Measurements from ENCODE around the gene IL15RA. TPM values are rescaled to one million over a fixed set of nuclear protein-coding genes. Genes with fewer than 3 reads are reported as not detected.
"Not testable (repeated sequence)": the region's sequence is repeated elsewhere in the genome, so short reads cannot be mapped to it uniquely, and the experiment has no call there.

Gene IL15RA
- total RNA-seq, 4 donors from 2014 or later: 19.4 to 38.0 (median 34.9) TPM

GRCh38 chr10:6005856-6006395, 28.6 kb upstream of the IL15RA start:
- no peaks in the 10 kb centered on the region for H3K4me1 ChIP-seq
- no peak for DNase-seq
- TF ChIP-seq, protein P1, sequence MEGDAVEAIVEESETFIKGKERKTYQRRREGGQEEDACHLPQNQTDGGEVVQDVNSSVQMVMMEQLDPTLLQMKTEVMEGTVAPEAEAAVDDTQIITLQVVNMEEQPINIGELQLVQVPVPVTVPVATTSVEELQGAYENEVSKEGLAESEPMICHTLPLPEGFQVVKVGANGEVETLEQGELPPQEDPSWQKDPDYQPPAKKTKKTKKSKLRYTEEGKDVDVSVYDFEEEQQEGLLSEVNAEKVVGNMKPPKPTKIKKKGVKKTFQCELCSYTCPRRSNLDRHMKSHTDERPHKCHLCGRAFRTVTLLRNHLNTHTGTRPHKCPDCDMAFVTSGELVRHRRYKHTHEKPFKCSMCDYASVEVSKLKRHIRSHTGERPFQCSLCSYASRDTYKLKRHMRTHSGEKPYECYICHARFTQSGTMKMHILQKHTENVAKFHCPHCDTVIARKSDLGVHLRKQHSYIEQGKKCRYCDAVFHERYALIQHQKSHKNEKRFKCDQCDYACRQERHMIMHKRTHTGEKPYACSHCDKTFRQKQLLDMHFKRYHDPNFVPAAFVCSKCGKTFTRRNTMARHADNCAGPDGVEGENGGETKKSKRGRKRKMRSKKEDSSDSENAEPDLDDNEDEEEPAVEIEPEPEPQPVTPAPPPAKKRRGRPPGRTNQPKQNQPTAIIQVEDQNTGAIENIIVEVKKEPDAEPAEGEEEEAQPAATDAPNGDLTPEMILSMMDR (IDR thresholded peaks at IDR 0.05): no peak
- TF ChIP-seq POLR2A (IDR thresholded peaks at IDR 0.05): no peak
- no peak overlapping the region for H3K4me3 ChIP-seq
- no peaks in the 10 kb centered on the region for H3K9me3 ChIP-seq
- no peaks in the 10 kb centered on the region for H3K27me3 ChIP-seq
- H3K27ac ChIP-seq: no peak overlapping the region
- H3K36me3 ChIP-seq: no peaks in the 10 kb centered on the region

GRCh38 chr10:6005161-6005804, 27.9 kb upstream of the IL15RA start:
- DNase-seq, H3K27ac ChIP-seq, H3K9me3 ChIP-seq, H3K4me3 ChIP-seq, H3K36me3 ChIP-seq, H3K27me3 ChIP-seq, H3K4me1 ChIP-seq: not testable (repeated sequence)

DNA sequence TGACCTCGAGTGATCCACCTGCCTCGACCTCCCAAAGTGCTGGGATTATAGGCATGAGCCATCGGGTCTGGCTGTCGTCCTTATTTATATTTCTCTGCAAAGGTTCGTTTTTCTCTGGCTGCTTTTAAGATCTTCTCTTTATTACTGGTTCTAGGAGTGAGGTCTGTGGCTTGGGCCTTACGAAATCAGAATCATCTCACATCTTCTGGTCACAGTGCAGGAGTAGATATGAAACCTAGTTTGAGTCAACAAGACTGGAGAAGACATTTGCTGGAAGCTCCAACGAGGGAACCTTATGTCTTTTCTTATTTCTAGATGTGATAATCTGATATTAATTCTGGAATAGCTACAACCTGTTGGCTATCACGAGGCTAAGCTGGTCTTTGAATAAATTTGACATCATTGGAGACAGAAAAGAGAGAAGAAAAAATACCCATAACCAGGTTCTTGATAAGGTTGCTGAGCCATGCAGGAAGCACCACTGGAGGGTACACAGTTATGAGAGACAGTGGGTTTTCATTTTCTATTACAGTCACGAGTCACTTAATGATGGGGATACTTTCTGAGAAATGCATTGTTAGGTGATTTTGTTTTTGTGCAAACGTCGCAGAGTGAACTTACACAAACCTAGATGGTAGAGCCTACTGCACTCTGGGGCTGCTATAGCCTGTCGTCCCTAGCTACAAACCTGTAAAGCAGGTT, 25.6 kb upstream of the IL15RA start:
- no peaks in the 10 kb centered on the region for H3K27me3 ChIP-seq
- H3K27ac ChIP-seq: no peak overlapping the region
- H3K4me3 ChIP-seq: no peak overlapping the region
- no peak for DNase-seq
- H3K9me3 ChIP-seq: no peaks in the 10 kb centered on the region
- H3K36me3 ChIP-seq: no peaks in the 10 kb centered on the region
- no peaks in the 10 kb centered on the region for H3K4me1 ChIP-seq
- TF ChIP-seq, protein P1 (IDR thresholded peaks at IDR 0.05): no peak
- no peak for TF ChIP-seq POLR2A (IDR thresholded peaks at IDR 0.05)

- H3K36me3 ChIP-seq: no peaks in the 10 kb centered on the region
- TF ChIP-seq, protein P1 (IDR thresholded peaks at IDR 0.05): no peak
- TF ChIP-seq POLR2A (IDR thresholded peaks at IDR 0.05): no peak
- no peaks in the 10 kb centered on the region for H3K4me1 ChIP-seq
- H3K27ac ChIP-seq: no peak overlapping the region
- H3K9me3 ChIP-seq: no peaks in the 10 kb centered on the region
- no peak overlapping the region for H3K4me3 ChIP-seq
- H3K27me3 ChIP-seq: no peaks in the 10 kb centered on the region
- DNase-seq: no peak
Observed at GRCh38 chr10:5999440-6000165, 22.3 kb upstream of the IL15RA start.

DNA sequence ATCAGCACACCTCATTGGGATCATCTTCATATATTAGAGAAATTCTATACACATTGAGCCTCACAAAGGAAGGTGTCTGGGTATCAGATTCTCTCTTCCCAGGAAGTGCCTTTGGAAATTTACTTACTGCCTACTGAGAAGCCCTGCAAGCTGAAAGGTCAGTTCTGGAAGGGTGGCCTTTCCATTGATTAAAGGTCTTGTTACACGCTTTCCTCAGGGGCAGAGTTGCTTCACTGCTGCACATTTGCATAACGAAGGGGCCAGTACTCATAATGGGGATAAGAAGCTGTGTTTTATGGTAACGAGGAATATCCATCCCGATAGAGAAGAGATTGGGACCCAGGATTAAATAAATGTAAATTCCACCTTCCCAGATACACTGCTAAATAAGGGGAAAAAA, 19.4 kb upstream of the IL15RA start:
- no peak for DNase-seq
- H3K36me3 ChIP-seq: no peaks in the 10 kb centered on the region
- TF ChIP-seq, protein P1 (IDR thresholded peaks at IDR 0.05): no peak
- no peak for TF ChIP-seq POLR2A (IDR thresholded peaks at IDR 0.05)

DNA sequence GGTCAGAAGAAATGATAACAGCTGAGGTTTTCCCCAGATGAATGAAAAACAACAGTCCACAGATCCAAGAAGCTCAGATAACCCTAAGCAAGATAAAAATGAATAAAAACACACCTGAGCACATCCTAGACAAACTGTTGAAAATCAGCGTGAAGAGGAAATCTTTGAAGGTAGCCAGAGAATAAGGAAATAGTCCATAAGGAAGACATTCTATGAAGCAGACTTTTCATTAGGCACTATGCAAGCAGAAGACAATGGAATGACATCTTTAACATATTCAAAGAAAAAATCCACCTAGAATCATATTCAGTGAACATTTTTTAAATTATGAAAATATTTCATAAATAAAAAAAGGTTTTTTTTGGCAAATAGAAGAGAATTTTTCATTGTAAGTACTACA, 15.1 kb upstream of the IL15RA start:
- Histone ChIP-seq H3K9me3 (peaks cover 0 to 4% (median 0%) of the 10 kb centered on the region in 4 donors), H3K4me1 (no peaks in the 10 kb centered on the region), H3K4me3 (no peak overlapping the region), H3K27ac (no peak overlapping the region), H3K27me3 (no peaks in the 10 kb centered on the region), H3K36me3 (no peaks in the 10 kb centered on the region)
- no peak for DNase-seq
- no peak for TF ChIP-seq POLR2A (IDR thresholded peaks at IDR 0.05)
- TF ChIP-seq, protein P1 (IDR thresholded peaks at IDR 0.05): no peak

More for the DNA sequence above, 19.4 kb upstream of the IL15RA start:
- Histone ChIP-seq H3K27ac (no peak overlapping the region), H3K4me3 (no peak overlapping the region), H3K27me3 (no peaks in the 10 kb centered on the region), H3K9me3 (peaks cover 0 to 4% (median 0%) of the 10 kb centered on the region in 4 donors), H3K4me1 (no peaks in the 10 kb centered on the region)
